Bronchial epithelial cell (primary cell): ENCODE measurements around the gene PRKD3. TPM values are rescaled to one million over a fixed set of nuclear protein-coding genes. Genes with fewer than 3 reads are reported as not detected.

Experiments used
- DNase-seq: peaks from one replicate; pipeline ENCODE4 v3.0.0-alpha.2; 2010; ENCODE audit warnings: low read depth
- FAIRE-seq: peaks from 2 replicates; lab custom pipeline; 2011; peaks lifted over from hg19 to GRCh38; lab: Jason Lieb, UNC
- H3K27me3 ChIP-seq: 2 replicates; pipeline ENCODE4 v1.5.1; 2011; ENCODE audit warnings: low read length; ENCODE audit not compliant: control insufficient read depth, insufficient read depth
- H3K36me3 ChIP-seq: 2 replicates; pipeline ENCODE4 v1.5.1; 2011; ENCODE audit warnings: low read length; ENCODE audit not compliant: control insufficient read depth, insufficient read depth
- H3K4me3 ChIP-seq: 2 replicates; pipeline ENCODE4 v1.5.1; 2011; ENCODE audit warnings: mild to moderate bottlenecking, low read depth, low read length, control low read depth
- CTCF ChIP-seq: IDR thresholded peaks from 2 replicates; pipeline ENCODE4 v1.5.1; 2011; ENCODE audit warnings: mild to moderate bottlenecking, moderate library complexity, low read length, control low read depth, inconsistent platforms; ENCODE audit not compliant: insufficient read depth, severe bottlenecking
- total RNA-seq: library from RNA; depleted of rRNA; stranded (reverse); fragments of >200 nt; gene quantifications from 2 replicates; pipeline ENCODE4 v1.2.1, GENCODE V29; 2014

PRKD3 gene
- total RNA-seq, 1 donor from 2014 or later, result 19.5 TPM

GRCh38 chr2:37348155-37348554 lies 23.5 kb upstream of the PRKD3 start:
- no peaks in the 10 kb centered on the region for H3K27me3 ChIP-seq
- no peak for DNase-seq
- no peak for FAIRE-seq
- H3K36me3 ChIP-seq, result no peaks in the 10 kb centered on the region
- no peak for TF ChIP-seq CTCF
- no peak overlapping the region for H3K4me3 ChIP-seq

GRCh38 chr2:37344453-37345361 lies 20.1 kb upstream of the PRKD3 start, which contains the start of gene QPCT:
Gene QPCT (plus strand): TSS chr2:37344630. CDS start chr2:37344732, 102 bp downstream.
- TF ChIP-seq CTCF, result no peak
- FAIRE-seq (no peak), DNase-seq (peak; percentile 20)
- Histone ChIP-seq H3K36me3 (no peaks in the 10 kb centered on the region), H3K4me3 (peak within 1 kb of the TSS; percentile 54), H3K27me3 (no peaks in the 10 kb centered on the region)

GRCh38 chr2:37343537-37344434 lies 19.2 kb upstream of the PRKD3 start:
- DNase-seq (peak; percentile 50), FAIRE-seq (no peak)
- Histone ChIP-seq H3K36me3 (no peaks in the 10 kb centered on the region), H3K27me3 (no peaks in the 10 kb centered on the region), H3K4me3 (peak overlapping the region; percentile 54)
- peak; percentile 22 for TF ChIP-seq CTCF

- Histone ChIP-seq H3K4me3 (no peak overlapping the region), H3K36me3 (no peaks in the 10 kb centered on the region), H3K27me3 (no peaks in the 10 kb centered on the region)
- no peak for DNase-seq
- no peak for FAIRE-seq
- TF ChIP-seq CTCF, result no peak
These were observed 18.1 kb upstream of the PRKD3 start for GRCh38 chr2:37342591-37343220.

- Histone ChIP-seq H3K27me3 (no peaks in the 10 kb centered on the region), H3K36me3 (no peaks in the 10 kb centered on the region), H3K4me3 (no peak overlapping the region)
- DNase-seq (no peak), FAIRE-seq (no peak)
- no peak for TF ChIP-seq CTCF
These were observed 16.0 kb upstream of the PRKD3 start for GRCh38 chr2:37340637-37341036.
